H9 (cell line): Measurements from ENCODE around the gene C1RL. TPM values are rescaled to one million over a fixed set of nuclear protein-coding genes. Genes with fewer than 3 reads are reported as not detected.

Experiments
- DNase-seq: peaks from one replicate; pipeline ENCODE4 v3.0.0-alpha.2; 2017
- H2AFZ ChIP-seq: one replicate; pipeline ENCODE4 v1.6.1; 2013; ENCODE audit warnings: mild to moderate bottlenecking, low read length, control low read depth, moderate library complexity
- H2AK5ac ChIP-seq: 2 replicates; pipeline ENCODE4 v1.6.1; 2013; ENCODE audit warnings: low read length, control low read depth, mixed read lengths; ENCODE audit not compliant: insufficient read length
- H2BK120ac ChIP-seq: one replicate; pipeline ENCODE4 v1.6.1; 2013; ENCODE audit warnings: low read depth, mild to moderate bottlenecking, low read length, control low read depth, inconsistent platforms; ENCODE audit not compliant: poor library complexity, severe bottlenecking
- H2BK12ac ChIP-seq: 2 replicates; pipeline ENCODE4 v1.6.1; 2013; ENCODE audit warnings: low read length, control low read depth, mixed read lengths, low read depth; ENCODE audit not compliant: insufficient read length
- H2BK15ac ChIP-seq: 2 replicates; pipeline ENCODE4 v1.6.1; 2013; ENCODE audit warnings: low read depth, low read length, control low read depth
- H2BK20ac ChIP-seq: one replicate; pipeline ENCODE4 v1.6.1; 2013; ENCODE audit warnings: low read depth, mild to moderate bottlenecking, low read length, control low read depth, inconsistent platforms; ENCODE audit not compliant: poor library complexity, severe bottlenecking
- H2BK5ac ChIP-seq: 2 replicates; pipeline ENCODE4 v1.6.1; 2013; ENCODE audit warnings: low read length, control low read depth, mixed read lengths; ENCODE audit not compliant: insufficient read length
- H3K14ac ChIP-seq: 2 replicates; pipeline ENCODE4 v1.6.1; 2013; ENCODE audit warnings: low read length, control low read depth; ENCODE audit not compliant: insufficient read depth
- H3K18ac ChIP-seq: 2 replicates; pipeline ENCODE4 v1.6.1; 2013; ENCODE audit warnings: low read depth, mild to moderate bottlenecking, mixed read lengths, low read length, control low read depth; ENCODE audit not compliant: insufficient read length
- H3K23ac ChIP-seq: 2 replicates; pipeline ENCODE4 v1.6.1; 2013; ENCODE audit warnings: low read length, control low read depth, mixed read lengths, low read depth; ENCODE audit not compliant: insufficient read length
- H3K23me2 ChIP-seq: 2 replicates; pipeline ENCODE4 v1.6.1; 2013; ENCODE audit warnings: low read depth, mild to moderate bottlenecking, mixed read lengths, low read length, control low read depth; ENCODE audit not compliant: insufficient read length, poor library complexity, severe bottlenecking
- H3K27ac ChIP-seq: 2 replicates; pipeline ENCODE4 v1.5.1; 2013; ENCODE audit warnings: low read length, control low read depth, mixed read lengths, low read depth; ENCODE audit not compliant: insufficient read length
- H3K27me3 ChIP-seq: 2 replicates; pipeline ENCODE4 v1.6.1; 2013; ENCODE audit warnings: low read length, control low read depth, inconsistent platforms; ENCODE audit not compliant: insufficient read depth
- H3K4ac ChIP-seq: 2 replicates; pipeline ENCODE4 v1.6.1; 2013; ENCODE audit warnings: low read depth, mild to moderate bottlenecking, control low read depth, inconsistent platforms, low read length, moderate library complexity
- H3K4me1 ChIP-seq: 2 replicates; pipeline ENCODE4 v1.6.1; 2013; ENCODE audit warnings: low read length, control low read depth, inconsistent platforms; ENCODE audit not compliant: insufficient read depth
- H3K4me2 ChIP-seq: 2 replicates; pipeline ENCODE4 v1.6.1; 2013; ENCODE audit warnings: low read length, control low read depth, mixed read lengths; ENCODE audit not compliant: insufficient read length, insufficient read depth
- H3K56ac ChIP-seq: 2 replicates; pipeline ENCODE4 v1.6.1; 2013; ENCODE audit warnings: low read depth, mild to moderate bottlenecking, mixed read lengths, low read length, control low read depth; ENCODE audit not compliant: insufficient read length
- H3K79me1 ChIP-seq: 2 replicates; pipeline ENCODE4 v1.6.1; 2013; ENCODE audit warnings: low read depth, mild to moderate bottlenecking, moderate library complexity, low read length, control low read depth, inconsistent platforms; ENCODE audit not compliant: insufficient read depth, poor library complexity, severe bottlenecking
- H3K79me2 ChIP-seq: 2 replicates; pipeline ENCODE4 v1.6.1; 2013; ENCODE audit warnings: low read length, control low read depth, inconsistent platforms; ENCODE audit not compliant: insufficient read depth
- H3K9ac ChIP-seq: 2 replicates; pipeline ENCODE4 v1.6.1; 2013; ENCODE audit warnings: low read length, control low read depth, mixed read lengths; ENCODE audit not compliant: insufficient read length; ENCODE audit errors: extremely low read depth
- H3K9me3 ChIP-seq: one replicate; pipeline ENCODE4 v1.6.1; 2013; ENCODE audit warnings: low read depth, low read length, inconsistent platforms; ENCODE audit not compliant: control insufficient read depth
- H3T11ph ChIP-seq: one replicate; pipeline ENCODE4 v1.6.1; 2013; ENCODE audit warnings: mild to moderate bottlenecking, low read length, control low read depth, inconsistent platforms
- H4K20me1 ChIP-seq: one replicate; pipeline ENCODE4 v1.6.1; 2013; ENCODE audit not compliant: control insufficient read depth, insufficient read length, insufficient read depth
- H4K5ac ChIP-seq: 2 replicates; pipeline ENCODE4 v1.6.1; 2013; ENCODE audit warnings: low read depth, mild to moderate bottlenecking, mixed read lengths, low read length, control low read depth; ENCODE audit not compliant: insufficient read length
- H4K8ac ChIP-seq: replicated peaks from 2 replicates; pipeline ENCODE4 v1.6.1; 2013; ENCODE audit warnings: low read length, control low read depth, mixed read lengths, low read depth; ENCODE audit not compliant: insufficient read length
- H4K91ac ChIP-seq: 2 replicates; pipeline ENCODE4 v1.6.1; 2013; ENCODE audit warnings: low read depth, mild to moderate bottlenecking, moderate library complexity, mixed read lengths, low read length, control low read depth; ENCODE audit not compliant: insufficient read length
- H3K27ac Mint-ChIP-seq, 3 experiments: 2 replicates in 2 of 3; 3 replicates in 1 of 3; pipeline ENCODE4 v1.8.0; 2020 to 2021; ENCODE audit warnings: mixed read lengths in 3 of 3, mild to moderate bottlenecking in 1 of 3, moderate library complexity in 1 of 3
- H3K27me3 Mint-ChIP-seq: 2 replicates; pipeline ENCODE4 v1.8.0; 2021; ENCODE audit warnings: low read depth, mild to moderate bottlenecking, moderate library complexity, mixed read lengths
- H3K36me3 Mint-ChIP-seq, 3 experiments: 2 replicates in 2 of 3; 3 replicates in 1 of 3; pipeline ENCODE4 v1.8.0; 2020 to 2021; ENCODE audit warnings: low read depth in 3 of 3, mixed read lengths in 3 of 3; ENCODE audit not compliant: insufficient read depth in 1 of 3
- H3K4me1 Mint-ChIP-seq, 2 experiments: 2 replicates each; pipeline ENCODE4 v1.8.0; 2020; ENCODE audit warnings: mixed read lengths in 2 of 2
- H3K4me3 Mint-ChIP-seq, 2 experiments: 2 replicates in 1 of 2; 3 replicates in 1 of 2; pipeline ENCODE4 v1.8.0; 2020 to 2021; ENCODE audit warnings: mild to moderate bottlenecking in 2 of 2, mixed read lengths in 2 of 2, moderate library complexity in 1 of 2
- H3K9me3 Mint-ChIP-seq, 2 experiments: 2 replicates in 1 of 2; 3 replicates in 1 of 2; pipeline ENCODE4 v1.8.0; 2020; ENCODE audit warnings: mild to moderate bottlenecking in 2 of 2, mixed read lengths in 2 of 2, moderate library complexity in 1 of 2
- WGBS: extraction: QIAGEN DNeasy Blood & Tissue Kit; methylation state at CpG from one replicate; pipeline ENCODE4 v1.1.7; 2013; ENCODE audit warnings: missing lambda C conversion rate, low lambda C conversion rate, mixed read lengths; ENCODE audit not compliant: insufficient read length; ENCODE audit errors: extremely low coverage; 5-methylcytosine and 5-hydroxymethylcytosine counted together
- total RNA-seq: library from RNA; stranded (reverse); gene quantifications from 2 replicates; pipeline ENCODE4 v1.2.1, GENCODE V29; 2021
- TF ChIP-seq, protein P1 (sequence below): fragments of 200-600 bp; sonication (generic); conservative IDR thresholded peaks from 3 replicates; pipeline ENCODE4 v1.8.0; 2021; ENCODE audit warnings: antibody characterized with exemption, mild to moderate bottlenecking

C1RL gene
- total RNA-seq, 1 experiment from 2014 or later: 15.1 TPM

DNA sequence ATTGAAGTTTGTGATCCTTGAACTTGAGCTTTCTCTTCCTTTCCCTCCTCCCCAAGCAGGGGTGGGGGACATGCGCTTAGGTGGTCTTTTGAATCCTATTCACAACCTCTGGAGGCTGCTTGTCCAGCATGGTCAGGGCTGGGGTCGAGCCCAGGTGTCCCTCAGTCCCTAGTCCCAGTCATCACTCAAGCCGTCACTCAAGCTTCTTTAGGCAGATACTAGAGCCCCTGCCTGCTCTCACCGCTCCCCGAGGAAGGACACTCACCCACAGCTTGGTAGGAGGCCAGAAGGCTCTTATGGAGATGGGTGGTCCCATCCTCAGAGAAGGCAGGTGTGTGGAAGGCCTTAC is 532 bp upstream of the C1RL start:
- H3K14ac ChIP-seq: no peak overlapping the region
- H4K8ac ChIP-seq: no peak overlapping the region
- no peak overlapping the region for H3K27ac Mint-ChIP-seq
- no peaks in the 10 kb centered on the region for H3K79me1 ChIP-seq
- peaks cover 13 to 22% (median 20%) of the 10 kb centered on the region in 3 experiments for H3K36me3 Mint-ChIP-seq
- H3K4me1 ChIP-seq: no peaks in the 10 kb centered on the region
- H4K5ac ChIP-seq: no peak overlapping the region
- no peak overlapping the region for H2BK120ac ChIP-seq
- H2BK5ac ChIP-seq: no peak overlapping the region
- H3K23me2 ChIP-seq: peaks cover 11% of the 10 kb centered on the region
- H3K56ac ChIP-seq: no peak overlapping the region
- no peak for DNase-seq
- peaks cover 7% of the 10 kb centered on the region for H3K27me3 Mint-ChIP-seq
- no peak overlapping the region for H2AFZ ChIP-seq
- H2BK20ac ChIP-seq: no peak overlapping the region
- peak overlapping the region; percentile 79 for H3K4me2 ChIP-seq
- TF ChIP-seq, protein P1, sequence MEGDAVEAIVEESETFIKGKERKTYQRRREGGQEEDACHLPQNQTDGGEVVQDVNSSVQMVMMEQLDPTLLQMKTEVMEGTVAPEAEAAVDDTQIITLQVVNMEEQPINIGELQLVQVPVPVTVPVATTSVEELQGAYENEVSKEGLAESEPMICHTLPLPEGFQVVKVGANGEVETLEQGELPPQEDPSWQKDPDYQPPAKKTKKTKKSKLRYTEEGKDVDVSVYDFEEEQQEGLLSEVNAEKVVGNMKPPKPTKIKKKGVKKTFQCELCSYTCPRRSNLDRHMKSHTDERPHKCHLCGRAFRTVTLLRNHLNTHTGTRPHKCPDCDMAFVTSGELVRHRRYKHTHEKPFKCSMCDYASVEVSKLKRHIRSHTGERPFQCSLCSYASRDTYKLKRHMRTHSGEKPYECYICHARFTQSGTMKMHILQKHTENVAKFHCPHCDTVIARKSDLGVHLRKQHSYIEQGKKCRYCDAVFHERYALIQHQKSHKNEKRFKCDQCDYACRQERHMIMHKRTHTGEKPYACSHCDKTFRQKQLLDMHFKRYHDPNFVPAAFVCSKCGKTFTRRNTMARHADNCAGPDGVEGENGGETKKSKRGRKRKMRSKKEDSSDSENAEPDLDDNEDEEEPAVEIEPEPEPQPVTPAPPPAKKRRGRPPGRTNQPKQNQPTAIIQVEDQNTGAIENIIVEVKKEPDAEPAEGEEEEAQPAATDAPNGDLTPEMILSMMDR: no peak
- H2BK12ac ChIP-seq: no peak overlapping the region
- H2BK15ac ChIP-seq: no peak overlapping the region
- no CpG with 5 or more reads among the region's 5 CpGs for WGBS
- no peak overlapping the region for H3K4ac ChIP-seq
- H3K4me1 Mint-ChIP-seq: peaks cover 11 to 15% of the 10 kb centered on the region in 2 experiments
- H3K4me3 Mint-ChIP-seq: peak overlapping the region; percentile 84 to 88; a peak in 4 of 5 replicates
- H3K9me3 Mint-ChIP-seq: peaks cover 6 to 12% of the 10 kb centered on the region in 2 experiments
- no peaks in the 10 kb centered on the region for H4K20me1 ChIP-seq
- no peak overlapping the region for H2AK5ac ChIP-seq
- H3K27me3 ChIP-seq: no peaks in the 10 kb centered on the region
- no peaks in the 10 kb centered on the region for H3K9me3 ChIP-seq
- H3K27ac ChIP-seq: no peak overlapping the region
- no peak overlapping the region for H3K23ac ChIP-seq
- no peak overlapping the region for H4K91ac ChIP-seq
- no peak overlapping the region for H3T11ph ChIP-seq
- no peaks in the 10 kb centered on the region for H3K79me2 ChIP-seq
- H3K9ac ChIP-seq: no peak overlapping the region
- no peak overlapping the region for H3K18ac ChIP-seq
